Activated CD4-positive, alpha-beta memory T cell treated with anti-CD3 and anti-CD28 coated beads, Interleukin-2, amount 10 ng/mL, durations not matched to agents 7 days and 5 days (primary cell): Measurements from ENCODE around the gene IQSEC2. TPM values are rescaled to one million over a fixed set of nuclear protein-coding genes. Genes with fewer than 3 reads are reported as not detected.

Experiments used
- CTCF ChIA-PET: fragments of 350-600 bp; sonication (Branson Sonifier 250); formaldehyde crosslinking; loops from one replicate; lab custom pipeline; 2021; ENCODE audit warnings: antibody characterized with exemption, inconsistent platforms; lab: Charles Lee
- POLR2A ChIA-PET: fragments of 350-600 bp; sonication (Branson Sonifier 250); formaldehyde crosslinking; loops from one replicate; lab custom pipeline; 2021; ENCODE audit warnings: antibody characterized with exemption; lab: Charles Lee
- DNase-seq: peaks from one replicate; pipeline ENCODE4 v3.0.0-alpha.2; 2020
- H3K27ac Mint-ChIP-seq: one replicate; pipeline ENCODE4 v1.8.0; 2021; ENCODE audit warnings: mild to moderate bottlenecking, mixed read lengths
- H3K27me3 Mint-ChIP-seq: one replicate; pipeline ENCODE4 v1.8.0; 2021; ENCODE audit warnings: mixed read lengths
- H3K36me3 Mint-ChIP-seq: one replicate; pipeline ENCODE4 v1.8.0; 2021; ENCODE audit warnings: low read depth, mixed read lengths
- H3K4me1 Mint-ChIP-seq: one replicate; pipeline ENCODE4 v1.8.0; 2021; ENCODE audit warnings: mixed read lengths
- H3K4me3 Mint-ChIP-seq: one replicate; pipeline ENCODE4 v1.8.0; 2021; ENCODE audit warnings: mild to moderate bottlenecking, mixed read lengths
- H3K9me3 Mint-ChIP-seq: one replicate; pipeline ENCODE4 v1.8.0; 2021; ENCODE audit warnings: mixed read lengths
- total RNA-seq, 2 experiments: library from RNA; stranded (reverse); gene quantifications; one replicate each; pipeline ENCODE4 v1.2.3, GENCODE V29; 2021

Gene IQSEC2
- total RNA-seq, 2 experiments from 2014 or later: 0.20 to 0.48 TPM

DNA sequence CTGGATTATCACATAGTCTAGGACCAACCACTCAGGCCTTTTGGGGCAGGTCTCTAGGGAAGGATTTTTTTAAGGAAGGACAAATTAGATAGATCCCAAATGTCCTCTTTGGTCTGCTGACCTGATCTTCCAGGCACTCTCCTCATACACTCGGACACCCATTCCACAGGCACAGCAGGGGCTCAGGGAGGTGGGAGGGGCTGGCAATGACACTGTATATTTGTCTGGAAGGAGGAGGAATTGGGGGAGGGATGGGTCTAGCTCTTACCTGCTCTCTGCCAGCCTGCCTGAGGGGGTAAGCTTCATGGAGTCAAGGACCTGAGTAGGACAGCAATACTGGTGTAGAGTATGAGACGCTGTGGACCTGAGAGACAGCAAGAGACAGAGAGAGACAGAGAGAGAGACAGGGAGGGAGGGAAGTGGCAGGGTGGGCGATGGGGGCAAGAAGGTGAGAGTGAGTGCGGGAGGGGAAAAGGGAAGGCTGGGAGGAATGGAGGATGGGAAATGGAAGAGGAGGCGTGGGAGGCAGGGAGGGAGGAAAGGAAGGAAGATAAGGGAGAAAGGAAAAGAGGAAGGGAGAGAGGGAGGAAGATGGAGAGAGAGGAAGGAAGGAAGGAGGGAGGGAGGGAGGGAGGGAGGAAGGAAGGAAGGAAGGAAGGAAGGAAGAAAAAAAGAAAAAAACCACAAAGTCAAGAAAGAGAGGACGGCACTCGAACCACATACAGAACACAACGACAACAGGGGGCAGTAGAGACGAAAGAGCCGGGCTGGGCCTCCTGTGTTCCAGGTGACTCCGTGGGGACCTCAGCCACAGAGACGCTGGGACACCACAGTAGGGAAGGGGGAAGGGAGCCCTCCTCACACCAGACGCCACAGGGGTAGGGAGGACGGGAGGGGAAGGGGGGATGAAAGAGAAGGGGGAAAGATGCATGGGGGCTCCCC is 1.8 kb downstream of the IQSEC2 start:
- POLR2A ChIA-PET: no interaction called here
- H3K4me3 Mint-ChIP-seq: no peak overlapping the region
- H3K36me3 Mint-ChIP-seq: no peaks in the 10 kb centered on the region
- CTCF ChIA-PET: interaction anchor here (1.0 kb wide), 1 partner anchor 26 kb away, joined by 3 read pairs; no protein-coding TSS in a partner anchor
- H3K4me1 Mint-ChIP-seq: peaks cover 7% of the 10 kb centered on the region
- no peaks in the 10 kb centered on the region for H3K9me3 Mint-ChIP-seq
- peak; percentile 20 for DNase-seq
- H3K27me3 Mint-ChIP-seq: peaks cover 2% of the 10 kb centered on the region
- H3K27ac Mint-ChIP-seq: no peak overlapping the region

DNA sequence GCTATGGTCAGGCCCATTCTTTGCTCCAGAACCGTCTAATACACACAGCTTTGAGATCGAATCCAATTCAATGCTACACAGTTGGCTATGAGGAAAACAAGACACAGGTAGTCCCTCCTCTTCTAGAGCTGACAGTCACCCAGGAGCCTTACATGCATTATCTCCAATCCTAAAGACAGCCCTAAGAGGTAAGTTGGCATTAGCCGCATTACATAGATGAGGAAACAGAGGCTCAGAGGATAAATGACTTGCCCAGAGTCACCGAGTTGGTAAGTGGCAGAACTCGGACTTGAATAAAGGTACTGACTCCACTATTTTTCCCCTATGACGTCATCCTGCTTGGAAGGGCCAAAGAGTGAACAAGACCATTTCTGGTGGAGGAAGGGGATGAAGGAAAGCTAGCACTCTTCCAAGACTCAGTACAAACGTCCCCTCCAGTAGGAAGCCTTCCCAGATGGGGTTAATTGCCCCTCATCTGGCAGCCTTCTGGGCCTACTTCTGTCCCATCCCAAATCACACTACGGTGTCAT is 8.5 kb downstream of the IQSEC2 start:
- POLR2A ChIA-PET: no interaction called here
- no peaks in the 10 kb centered on the region for H3K9me3 Mint-ChIP-seq
- H3K36me3 Mint-ChIP-seq: no peaks in the 10 kb centered on the region
- H3K27me3 Mint-ChIP-seq: peaks cover 4% of the 10 kb centered on the region
- H3K4me1 Mint-ChIP-seq: no peaks in the 10 kb centered on the region
- no peak overlapping the region for H3K27ac Mint-ChIP-seq
- no peak overlapping the region for H3K4me3 Mint-ChIP-seq
- DNase-seq: no peak
- CTCF ChIA-PET: interaction anchor here (0.8 to 1.4 kb wide), 2 partner anchors 10 to 28 kb away, joined by 3 to 4 read pairs; no protein-coding TSS in a partner anchor

DNA sequence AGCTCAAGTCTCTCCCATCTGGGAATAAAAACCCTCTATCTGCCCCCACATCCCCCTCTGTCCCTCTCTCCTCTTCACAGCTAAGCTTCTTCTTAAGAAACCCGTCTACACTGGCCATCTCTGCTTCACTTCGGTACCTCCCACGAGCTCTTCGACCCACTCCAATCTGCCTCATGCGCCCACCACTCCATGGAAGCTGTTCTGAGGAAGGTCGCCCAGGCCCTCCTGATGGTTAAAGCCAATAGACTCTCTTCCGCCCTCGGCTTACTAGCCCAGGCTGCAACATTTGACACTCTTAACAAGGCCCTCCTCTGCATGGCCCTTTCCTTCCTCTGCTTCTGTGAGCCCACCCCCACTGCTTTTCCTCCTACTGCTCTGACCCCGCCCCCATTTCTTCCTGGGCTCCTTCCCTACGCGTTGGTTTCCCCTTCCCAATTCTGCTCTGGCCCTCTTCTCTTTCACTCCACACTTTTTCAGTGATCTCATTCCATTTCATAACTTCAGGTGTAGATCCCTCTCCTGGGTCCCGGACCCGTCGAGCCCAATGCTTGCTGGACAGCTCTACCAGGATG is 11.8 kb downstream of the IQSEC2 start:
- Mint-ChIP-seq H3K9me3 (no peaks in the 10 kb centered on the region), H3K27ac (no peak overlapping the region), H3K4me3 (no peak overlapping the region), H3K36me3 (no peaks in the 10 kb centered on the region), H3K4me1 (peaks cover 4% of the 10 kb centered on the region), H3K27me3 (peaks cover 4% of the 10 kb centered on the region)
- ChIA-PET CTCF (no interaction called here), POLR2A (no interaction called here)
- no peak for DNase-seq

- peaks cover 3% of the 10 kb centered on the region for H3K27me3 Mint-ChIP-seq
- H3K4me3 Mint-ChIP-seq: no peak overlapping the region
- peaks cover 18% of the 10 kb centered on the region for H3K4me1 Mint-ChIP-seq
- no peak overlapping the region for H3K27ac Mint-ChIP-seq
- no peaks in the 10 kb centered on the region for H3K9me3 Mint-ChIP-seq
- CTCF ChIA-PET: no interaction called here
- POLR2A ChIA-PET: no interaction called here
- H3K36me3 Mint-ChIP-seq: no peaks in the 10 kb centered on the region
- no peak for DNase-seq
These were observed 13.2 kb downstream of the IQSEC2 start for GRCh38 chrX:53268173-53268572.

DNA sequence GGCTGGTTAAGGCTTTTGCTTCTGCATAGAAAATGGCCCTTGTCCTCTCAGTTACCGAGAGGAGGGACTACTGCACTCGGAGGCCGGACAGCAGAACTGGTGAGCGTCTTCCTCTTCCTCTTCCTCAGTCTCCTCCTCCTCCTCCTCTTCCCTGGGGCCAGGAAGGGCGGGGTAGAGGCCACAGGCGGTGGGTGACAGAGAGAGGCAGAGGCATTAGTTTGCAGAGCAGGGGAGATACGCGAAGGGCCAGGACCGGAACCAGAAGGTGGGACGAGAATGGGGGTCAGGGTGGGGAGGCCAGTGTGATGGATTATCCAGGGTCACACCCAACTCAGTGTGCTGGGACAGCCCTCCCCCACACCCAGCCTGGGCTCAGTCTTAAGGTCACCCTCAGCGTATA is 14.5 kb downstream of the IQSEC2 start:
- H3K36me3 Mint-ChIP-seq: no peaks in the 10 kb centered on the region
- no peak for DNase-seq
- H3K27ac Mint-ChIP-seq: no peak overlapping the region
- peaks cover 30% of the 10 kb centered on the region for H3K4me1 Mint-ChIP-seq
- POLR2A ChIA-PET: no interaction called here
- H3K9me3 Mint-ChIP-seq: no peaks in the 10 kb centered on the region
- peaks cover 3% of the 10 kb centered on the region for H3K27me3 Mint-ChIP-seq
- H3K4me3 Mint-ChIP-seq: no peak overlapping the region
- CTCF ChIA-PET: no interaction called here

DNA sequence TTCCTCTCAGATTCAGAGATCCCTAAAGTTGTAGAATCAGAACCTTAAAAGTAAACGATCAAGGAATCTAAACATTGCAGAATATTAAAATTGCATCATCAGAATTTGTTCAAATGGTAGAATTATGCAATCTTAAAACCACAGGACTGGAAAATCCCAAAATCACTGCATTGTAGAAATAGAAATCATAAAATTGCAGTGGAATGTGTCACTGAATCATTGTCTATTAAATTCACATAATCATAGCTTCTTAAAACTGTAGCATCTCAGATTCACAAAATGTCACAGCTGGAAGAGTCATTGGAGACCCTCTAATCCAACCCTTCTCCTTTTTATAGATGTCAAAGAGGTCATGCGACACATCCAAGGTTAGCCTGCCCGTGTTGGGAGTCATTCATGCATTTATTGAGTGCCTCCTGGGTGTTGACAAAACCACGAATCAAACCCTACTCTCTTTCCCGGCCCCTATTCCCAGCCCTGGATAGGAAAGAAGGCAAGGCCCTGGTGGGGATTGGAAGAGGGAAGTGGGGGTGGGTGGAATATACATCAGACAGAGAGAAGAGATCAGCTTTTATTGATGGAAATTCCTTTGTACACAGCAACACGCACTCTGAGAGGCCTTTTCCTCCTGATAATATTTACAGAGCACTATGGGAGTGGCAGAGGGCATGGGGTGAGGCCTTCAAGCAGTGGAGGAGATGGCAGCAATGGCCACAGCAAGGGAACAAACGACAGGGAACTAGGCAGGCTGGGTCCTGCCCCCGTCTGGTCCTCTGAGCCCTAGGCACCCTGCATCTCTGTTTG is 15.4 kb downstream of the IQSEC2 start:
- Mint-ChIP-seq H3K4me3 (no peak overlapping the region), H3K4me1 (peaks cover 40% of the 10 kb centered on the region), H3K9me3 (no peaks in the 10 kb centered on the region), H3K36me3 (no peaks in the 10 kb centered on the region), H3K27ac (no peak overlapping the region), H3K27me3 (peaks cover 3% of the 10 kb centered on the region)
- DNase-seq: no peak
- CTCF ChIA-PET: no interaction called here
- POLR2A ChIA-PET: no interaction called here

- CTCF ChIA-PET: interaction anchor here (1.2 to 1.4 kb wide), 2 partner anchors 11 to 19 kb away, joined by 3 read pairs; no protein-coding TSS in a partner anchor
- POLR2A ChIA-PET: interaction anchor here (2.4 kb wide), 1 partner anchor 38 kb away, joined by 11 read pairs; the partner anchor contains the start of gene KDM5C
- Mint-ChIP-seq H3K27me3 (peaks cover 3% of the 10 kb centered on the region), H3K9me3 (no peaks in the 10 kb centered on the region), H3K4me1 (peaks cover 40% of the 10 kb centered on the region), H3K4me3 (peak overlapping the region; percentile 25), H3K36me3 (no peaks in the 10 kb centered on the region), H3K27ac (peak overlapping the region; percentile 65)
- DNase-seq: peak; percentile 54
These were observed 17.7 kb downstream of the IQSEC2 start for GRCh38 chrX:53263597-53264094.

GRCh38 chrX:53262918-53263394 is 18.4 kb downstream of the IQSEC2 start:
- ChIA-PET CTCF (interaction anchor here (1.0 to 1.4 kb wide), 4 partner anchors 11 to 19 kb away, joined by 3 to 4 read pairs (median 3); no protein-coding TSS in a partner anchor), POLR2A (interaction anchor here (1.7 to 2.4 kb wide), 2 partner anchors 10 to 38 kb away, joined by 6 to 11 read pairs; partner anchors contain the start of gene KDM5C)
- Mint-ChIP-seq H3K36me3 (no peaks in the 10 kb centered on the region), H3K9me3 (no peaks in the 10 kb centered on the region), H3K4me1 (peaks cover 40% of the 10 kb centered on the region), H3K4me3 (peak overlapping the region; percentile 25), H3K27ac (peak overlapping the region; percentile 16), H3K27me3 (peaks cover 3% of the 10 kb centered on the region)
- DNase-seq: peak; percentile 48

- no peak overlapping the region for H3K27ac Mint-ChIP-seq
- no peaks in the 10 kb centered on the region for H3K36me3 Mint-ChIP-seq
- DNase-seq: no peak
- H3K4me3 Mint-ChIP-seq: peak overlapping the region; percentile 3
- H3K9me3 Mint-ChIP-seq: no peaks in the 10 kb centered on the region
- peaks cover 3% of the 10 kb centered on the region for H3K27me3 Mint-ChIP-seq
- ChIA-PET CTCF (interaction anchor here (1.0 to 1.4 kb wide), 4 partner anchors 10 to 20 kb away, joined by 3 to 4 read pairs (median 3); no protein-coding TSS in a partner anchor), POLR2A (interaction anchor here (1.7 to 2.4 kb wide), 2 partner anchors 10 to 37 kb away, joined by 6 to 11 read pairs; partner anchors contain the start of gene KDM5C)
- peaks cover 40% of the 10 kb centered on the region for H3K4me1 Mint-ChIP-seq
These were observed 19.0 kb downstream of the IQSEC2 start for GRCh38 chrX:53262189-53262917.

DNA sequence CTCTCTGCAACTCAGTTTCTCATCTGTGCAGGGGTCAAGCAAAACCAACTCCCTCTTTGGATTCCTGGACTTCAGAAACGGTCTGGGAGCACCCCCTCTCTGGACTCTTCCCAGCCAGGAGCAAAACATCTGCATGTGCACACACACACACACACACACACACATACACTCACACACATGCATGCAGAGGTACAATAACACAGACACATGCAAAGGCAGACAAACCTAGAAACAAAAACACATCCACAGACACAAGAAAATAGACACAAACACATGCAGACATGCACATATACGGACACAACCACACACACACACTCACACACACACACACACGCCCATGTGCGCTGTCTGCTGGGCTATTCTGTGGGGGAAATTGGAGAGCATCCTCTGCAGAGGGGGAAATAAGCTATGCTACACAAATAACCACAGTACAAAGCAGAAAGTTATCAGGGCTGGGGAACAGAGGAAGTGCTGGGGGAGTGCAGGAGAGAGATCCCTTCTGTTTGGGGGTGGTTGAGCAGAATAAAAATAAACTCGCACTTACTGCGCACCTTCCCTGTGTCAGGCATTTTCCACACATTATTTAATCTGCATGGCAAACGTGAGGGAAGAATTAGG is 19.9 kb downstream of the IQSEC2 start:
- no peak overlapping the region for H3K27ac Mint-ChIP-seq
- no peaks in the 10 kb centered on the region for H3K9me3 Mint-ChIP-seq
- H3K27me3 Mint-ChIP-seq: peaks cover 3% of the 10 kb centered on the region
- ChIA-PET CTCF (interaction anchor here (1.4 kb wide), 1 partner anchor 17 kb away, joined by 4 read pairs; no protein-coding TSS in a partner anchor), POLR2A (interaction anchor here (1.7 to 2.4 kb wide), 2 partner anchors 9 to 36 kb away, joined by 6 to 11 read pairs; partner anchors contain the start of gene KDM5C)
- H3K4me3 Mint-ChIP-seq: no peak overlapping the region
- H3K4me1 Mint-ChIP-seq: peaks cover 40% of the 10 kb centered on the region
- no peaks in the 10 kb centered on the region for H3K36me3 Mint-ChIP-seq
- DNase-seq: peak; percentile 19

DNA sequence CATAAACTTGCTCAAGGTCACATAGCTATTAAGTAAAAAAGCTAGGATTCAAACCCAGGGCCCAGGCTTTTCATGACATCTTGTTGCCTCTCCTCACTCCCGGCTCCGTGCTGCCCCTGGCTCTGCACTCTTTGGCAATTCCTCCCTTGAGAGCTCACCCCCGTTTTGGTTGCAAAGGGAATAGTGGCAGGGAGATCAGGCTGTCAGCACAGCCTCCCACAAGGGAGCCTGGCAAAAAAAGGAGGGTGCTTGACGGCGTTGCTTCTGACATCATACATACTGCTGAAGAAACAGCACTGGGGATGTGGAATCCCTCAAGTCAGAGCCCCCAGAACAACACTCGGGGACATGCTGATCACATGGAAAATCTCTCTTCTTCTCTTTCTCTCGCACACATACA is 20.5 kb downstream of the IQSEC2 start:
- no peak for DNase-seq
- Mint-ChIP-seq H3K9me3 (no peaks in the 10 kb centered on the region), H3K36me3 (no peaks in the 10 kb centered on the region), H3K27me3 (no peaks in the 10 kb centered on the region), H3K4me1 (peaks cover 40% of the 10 kb centered on the region), H3K4me3 (no peak overlapping the region), H3K27ac (no peak overlapping the region)
- POLR2A ChIA-PET: no interaction called here
- CTCF ChIA-PET: no interaction called here
